Adrenal gland (tissue), 12 donors: ENCODE data around the gene TIMM13. TPM values are rescaled to one million over a fixed set of nuclear protein-coding genes. Genes with fewer than 3 reads are reported as not detected.

Experiments used
- DNase-seq, 7 donors: peaks; one replicate each; pipeline ENCODE4 v3.0.0-alpha.2; 2019 to 2020
- H3K27ac ChIP-seq, 5 donors: fragments of 200-600 bp; sonication (generic) in 4 of 5; 1 replicate in 3 of 5; 2 replicates in 2 of 5; pipeline versions ENCODE4 v1.5.1 to v1.8.0; 2016 to 2020; ENCODE audit warnings: mild to moderate bottlenecking in 1 of 5
- H3K27me3 ChIP-seq: fragments of 200-600 bp; 2 replicates; pipeline ENCODE4 v1.8.0; 2021
- H3K36me3 ChIP-seq, 2 donors: fragments of 200-600 bp; replicated peaks in 1 of 2; 1 replicate in 1 of 2; 2 replicates in 1 of 2; pipeline versions ENCODE4 v1.5.1 to v1.8.0; 2018 to 2022
- H3K4me1 ChIP-seq, 2 donors: fragments of 200-600 bp; replicated peaks in 1 of 2; 1 replicate in 1 of 2; 2 replicates in 1 of 2; pipeline versions ENCODE4 v1.5.1 to v1.8.0; 2018 to 2021
- H3K4me3 ChIP-seq, 4 donors: fragments of 200-600 bp; sonication (generic) in 3 of 4; one replicate each; pipeline ENCODE4 v1.5.1; 2016 to 2018
- H3K9me3 ChIP-seq, 3 donors: fragments of 200-600 bp; sonication (generic) in 1 of 3; replicated peaks in 1 of 3; 1 replicate in 2 of 3; 2 replicates in 1 of 3; pipeline versions ENCODE4 v1.5.1 to v1.8.0; 2016 to 2021
- POLR2A ChIP-seq, 2 donors: fragments of 450-650 bp; IDR thresholded peaks; one replicate each; pipeline ENCODE4 v1.6.1; 2017; ENCODE audit warnings: antibody characterized with exemption in 2 of 2, mild to moderate bottlenecking in 2 of 2, moderate library complexity in 1 of 2
- WGBS, 4 donors: extraction: QIAGEN DNeasy Blood & Tissue Kit in 2 of 4; methylation state at CpG; one replicate each; pipeline versions ENCODE4 v1.1.5 to v1.1.7; 2013 to 2017; 5-methylcytosine and 5-hydroxymethylcytosine counted together
- intact Hi-C, 2 donors: fragments of 100-400 bp; cut with DNase I; formaldehyde crosslinking; loops; one replicate each; pipeline versions ENCODE4 v1.14.1 to v1.15.0; 2022 to 2023
- polyA plus RNA-seq, 3 donors: library from polyadenylated mRNA; stranded (reverse); fragments of 200-250 nt in 2 of 3; fragments of 350-450 nt in 1 of 3; fragmentation: Illumina TruSeq in 1 of 3; extraction: RNeasy Lipid Tissue Mini Kit (QIAGEN cat#74804) in 1 of 3; gene quantifications; one replicate each; pipeline ENCODE4 v1.2.3, GENCODE V29; 2013 to 2014
- total RNA-seq, 9 donors: library from RNA; depleted of rRNA in 4 of 9; stranded (reverse); fragments of >200 nt in 4 of 9; fragments of 120-200 nt in 1 of 9; fragmentation: NEBNext Ultra II Directional in 1 of 9; extraction: Animal tissue kit (Norgen Biotek cat#: 25700) in 1 of 9; gene quantifications; one replicate each; pipeline versions ENCODE4 v1.1.0 to v1.2.4, GENCODE V29; 2013 to 2023
- TF ChIP-seq, protein P1 (sequence below), 6 experiments: fragments of 450-650 bp in 4 of 6; fragments of 200-600 bp in 2 of 6; sonication (generic) in 1 of 6; IDR thresholded peaks; 1 replicate in 5 of 6; 2 replicates in 1 of 6; pipeline versions ENCODE4 v1.5.1 to v1.8.0; 2016 to 2021; ENCODE audit warnings: antibody characterized with exemption in 6 of 6, mild to moderate bottlenecking in 2 of 6, moderate library complexity in 1 of 6
- donor health status: healthy with polysubstance abuse.
- donor health status: Bipolar disorder and iron deficiency.
- donor health status: DM: yes; HTN: yes; CAD: no.
- donor health status: DM: no; HTN: no; CAD: no.
- donor health status: DM: no; HTN: no; CAD: no.
- donor health status: DM: yes; HTN: yes; CAD: no.

Gene TIMM13
- total and polyA plus RNA-seq, 12 donors, result 32.7 to 198 (median 88.1) TPM

- Histone ChIP-seq H3K36me3 (no peaks in the 10 kb centered on the region), H3K4me1 (peaks cover 12 to 15% of the 10 kb centered on the region in 2 donors), H3K9me3 (no peaks in the 10 kb centered on the region), H3K27me3 (no peaks in the 10 kb centered on the region), H3K4me3 (no peak overlapping the region), H3K27ac (no peak overlapping the region)
- no peak for TF ChIP-seq POLR2A (IDR thresholded peaks at IDR 0.05)
- TF ChIP-seq, protein P1, sequence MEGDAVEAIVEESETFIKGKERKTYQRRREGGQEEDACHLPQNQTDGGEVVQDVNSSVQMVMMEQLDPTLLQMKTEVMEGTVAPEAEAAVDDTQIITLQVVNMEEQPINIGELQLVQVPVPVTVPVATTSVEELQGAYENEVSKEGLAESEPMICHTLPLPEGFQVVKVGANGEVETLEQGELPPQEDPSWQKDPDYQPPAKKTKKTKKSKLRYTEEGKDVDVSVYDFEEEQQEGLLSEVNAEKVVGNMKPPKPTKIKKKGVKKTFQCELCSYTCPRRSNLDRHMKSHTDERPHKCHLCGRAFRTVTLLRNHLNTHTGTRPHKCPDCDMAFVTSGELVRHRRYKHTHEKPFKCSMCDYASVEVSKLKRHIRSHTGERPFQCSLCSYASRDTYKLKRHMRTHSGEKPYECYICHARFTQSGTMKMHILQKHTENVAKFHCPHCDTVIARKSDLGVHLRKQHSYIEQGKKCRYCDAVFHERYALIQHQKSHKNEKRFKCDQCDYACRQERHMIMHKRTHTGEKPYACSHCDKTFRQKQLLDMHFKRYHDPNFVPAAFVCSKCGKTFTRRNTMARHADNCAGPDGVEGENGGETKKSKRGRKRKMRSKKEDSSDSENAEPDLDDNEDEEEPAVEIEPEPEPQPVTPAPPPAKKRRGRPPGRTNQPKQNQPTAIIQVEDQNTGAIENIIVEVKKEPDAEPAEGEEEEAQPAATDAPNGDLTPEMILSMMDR (IDR thresholded peaks at IDR 0.05), result no peak
- WGBS, 4 donors, result 93 to 95% (median 94%) methylated on average over 15 to 19 of the region's 19 CpGs
- no peak for DNase-seq
- intact Hi-C loops, result no loop called here
Observed at GRCh38 chr19:2454199-2454961, 27.0 kb upstream of the TIMM13 start.

GRCh38 chr19:2453431-2454025 is 26.1 kb upstream of the TIMM13 start:
- intact Hi-C loops, result no loop called here

GRCh38 chr19:2451741-2452140 is 24.4 kb upstream of the TIMM13 start:
- 97 to 99% (median 98%) methylated on average over 13 to 18 of the region's 18 CpGs for WGBS, 4 donors
- no peak overlapping the region for H3K27ac ChIP-seq
- no peaks in the 10 kb centered on the region for H3K27me3 ChIP-seq
- TF ChIP-seq, protein P1 (IDR thresholded peaks at IDR 0.05), result no peak
- no peak for TF ChIP-seq POLR2A (IDR thresholded peaks at IDR 0.05)
- no peak overlapping the region for H3K4me3 ChIP-seq
- H3K4me1 ChIP-seq, result peaks cover 6 to 8% of the 10 kb centered on the region in 2 donors
- no peaks in the 10 kb centered on the region for H3K9me3 ChIP-seq
- intact Hi-C loops, result no loop called here
- no peaks in the 10 kb centered on the region for H3K36me3 ChIP-seq
- DNase-seq, result no peak

More at GRCh38 chr19:2453431-2454025, 26.1 kb upstream of the TIMM13 start:
- no peak for TF ChIP-seq POLR2A (IDR thresholded peaks at IDR 0.05)
- TF ChIP-seq, protein P1 (IDR thresholded peaks at IDR 0.05), result no peak
- Histone ChIP-seq H3K27me3 (no peaks in the 10 kb centered on the region), H3K4me1 (peaks cover 12 to 15% of the 10 kb centered on the region in 2 donors), H3K4me3 (no peak overlapping the region), H3K36me3 (no peaks in the 10 kb centered on the region), H3K27ac (no peak overlapping the region), H3K9me3 (no peaks in the 10 kb centered on the region)
- WGBS, 4 donors, result 92 to 98% (median 94%) methylated on average over 8 to 19 of the region's 19 CpGs
- no peak for DNase-seq

DNA sequence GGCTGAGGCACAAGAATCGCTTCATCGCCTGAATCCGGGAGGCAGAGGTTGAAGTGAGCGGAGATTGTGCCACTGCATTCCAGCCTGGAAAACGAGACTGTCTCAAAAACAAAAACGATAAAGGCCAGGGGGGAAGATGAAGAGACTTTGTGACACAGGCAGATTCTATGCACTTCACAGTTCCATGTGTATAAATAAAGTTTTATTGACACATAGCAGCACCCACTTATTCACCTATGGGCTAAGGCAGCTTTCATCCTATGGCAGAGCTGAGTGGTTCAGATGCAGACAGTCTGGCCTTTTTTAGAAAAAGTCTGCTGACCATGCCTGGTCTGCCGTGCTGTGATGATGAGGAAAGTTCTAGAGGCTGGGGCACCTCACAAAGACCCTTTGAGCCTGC is 23.8 kb upstream of the TIMM13 start:
- no peaks in the 10 kb centered on the region for H3K9me3 ChIP-seq
- 90 to 95% (median 94%) methylated on average over 7 of the region's 7 CpGs for WGBS, 4 donors
- intact Hi-C loops, result no loop called here
- DNase-seq, result no peak
- TF ChIP-seq, protein P1 (IDR thresholded peaks at IDR 0.05), result no peak
- TF ChIP-seq POLR2A (IDR thresholded peaks at IDR 0.05), result no peak
- no peaks in the 10 kb centered on the region for H3K36me3 ChIP-seq
- no peaks in the 10 kb centered on the region for H3K27me3 ChIP-seq
- peaks cover 6 to 8% of the 10 kb centered on the region in 2 donors for H3K4me1 ChIP-seq
- H3K4me3 ChIP-seq, result no peak overlapping the region
- no peak overlapping the region for H3K27ac ChIP-seq
